ENCODE results near the gene SLC17A5. TPM values are rescaled to one million over a fixed set of nuclear protein-coding genes. Genes with fewer than 3 reads are reported as not detected.

The SLC17A5 gene
- total and polyA plus RNA-seq, 9 of the 15 experiments (the other 6 are each of a cell fraction or from before 2014, with no cell fraction given) = 1.3 to 7.2 (median 3.4) TPM

DNA sequence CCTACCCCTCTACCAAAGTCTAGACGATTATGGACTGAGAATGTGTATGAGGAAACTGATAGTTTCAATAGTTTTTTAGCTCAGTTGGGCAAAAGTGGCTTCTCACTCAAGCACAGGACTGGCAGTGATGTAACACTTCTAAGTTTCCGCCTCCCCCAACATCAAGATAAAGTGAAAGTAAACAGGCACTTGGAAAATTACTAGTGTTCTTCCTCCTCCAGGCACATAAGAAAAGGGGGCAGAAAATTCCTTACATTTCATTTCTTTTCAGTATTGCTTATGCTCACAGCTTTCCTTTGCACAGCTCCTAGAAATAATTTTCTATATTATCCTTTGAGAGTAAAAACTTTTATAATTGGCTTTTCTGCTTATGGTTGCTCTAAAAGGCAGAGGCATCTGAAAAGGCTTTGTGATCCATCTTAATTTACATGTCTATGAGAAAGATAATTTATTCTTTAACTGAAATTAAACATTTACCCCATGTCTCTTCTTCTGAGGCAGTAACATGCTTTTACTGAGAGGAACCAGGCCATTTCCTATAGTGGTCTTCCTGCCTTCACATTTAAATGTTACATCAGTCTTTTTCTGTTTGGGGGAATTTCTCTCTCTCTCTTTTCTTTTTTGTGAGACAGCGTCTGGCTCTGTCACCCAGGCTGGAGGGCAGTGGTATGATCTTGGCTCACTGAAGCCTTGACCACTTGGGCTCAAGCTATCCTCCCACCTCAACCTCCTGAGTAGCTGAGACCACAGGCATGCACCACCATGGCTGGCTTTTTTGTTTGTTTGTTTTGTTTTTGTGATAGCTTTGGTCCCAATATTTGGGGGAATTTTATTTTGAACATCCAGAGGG lies 68.0 kb downstream of the SLC17A5 start (continued):
- TF ChIP-seq, protein P1, sequence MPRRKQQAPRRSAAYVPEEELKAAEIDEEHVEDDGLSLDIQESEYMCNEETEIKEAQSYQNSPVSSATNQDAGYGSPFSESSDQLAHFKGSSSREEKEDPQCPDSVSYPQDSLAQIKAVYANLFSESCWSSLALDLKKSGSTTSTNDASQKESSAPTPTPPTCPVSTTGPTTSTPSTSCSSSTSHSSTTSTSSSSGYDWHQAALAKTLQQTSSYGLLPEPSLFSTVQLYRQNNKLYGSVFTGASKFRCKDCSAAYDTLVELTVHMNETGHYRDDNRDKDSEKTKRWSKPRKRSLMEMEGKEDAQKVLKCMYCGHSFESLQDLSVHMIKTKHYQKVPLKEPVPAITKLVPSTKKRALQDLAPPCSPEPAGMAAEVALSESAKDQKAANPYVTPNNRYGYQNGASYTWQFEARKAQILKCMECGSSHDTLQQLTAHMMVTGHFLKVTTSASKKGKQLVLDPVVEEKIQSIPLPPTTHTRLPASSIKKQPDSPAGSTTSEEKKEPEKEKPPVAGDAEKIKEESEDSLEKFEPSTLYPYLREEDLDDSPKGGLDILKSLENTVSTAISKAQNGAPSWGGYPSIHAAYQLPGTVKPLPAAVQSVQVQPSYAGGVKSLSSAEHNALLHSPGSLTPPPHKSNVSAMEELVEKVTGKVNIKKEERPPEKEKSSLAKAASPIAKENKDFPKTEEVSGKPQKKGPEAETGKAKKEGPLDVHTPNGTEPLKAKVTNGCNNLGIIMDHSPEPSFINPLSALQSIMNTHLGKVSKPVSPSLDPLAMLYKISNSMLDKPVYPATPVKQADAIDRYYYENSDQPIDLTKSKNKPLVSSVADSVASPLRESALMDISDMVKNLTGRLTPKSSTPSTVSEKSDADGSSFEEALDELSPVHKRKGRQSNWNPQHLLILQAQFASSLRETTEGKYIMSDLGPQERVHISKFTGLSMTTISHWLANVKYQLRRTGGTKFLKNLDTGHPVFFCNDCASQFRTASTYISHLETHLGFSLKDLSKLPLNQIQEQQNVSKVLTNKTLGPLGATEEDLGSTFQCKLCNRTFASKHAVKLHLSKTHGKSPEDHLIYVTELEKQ (CRISPR knock-in tag; IDR thresholded peaks at IDR 0.05) = no peak
- TF ChIP-seq, protein P2, sequence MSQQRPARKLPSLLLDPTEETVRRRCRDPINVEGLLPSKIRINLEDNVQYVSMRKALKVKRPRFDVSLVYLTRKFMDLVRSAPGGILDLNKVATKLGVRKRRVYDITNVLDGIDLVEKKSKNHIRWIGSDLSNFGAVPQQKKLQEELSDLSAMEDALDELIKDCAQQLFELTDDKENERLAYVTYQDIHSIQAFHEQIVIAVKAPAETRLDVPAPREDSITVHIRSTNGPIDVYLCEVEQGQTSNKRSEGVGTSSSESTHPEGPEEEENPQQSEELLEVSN (IDR thresholded peaks at IDR 0.05; ENCODE audit: borderline replicate concordance in 1 of 2, extremely low read depth in 1 of 2, insufficient read depth in 1 of 2, insufficient read length in 1 of 2, low read depth in 1 of 2, low read length in 1 of 2, poor library complexity in 1 of 2, severe bottlenecking in 1 of 2) = no peak
- no peak for TF ChIP-seq BACH1 (tag; IDR thresholded peaks at IDR 0.05)
- TF ChIP-seq TEAD4 (IDR thresholded peaks at IDR 0.05; ENCODE audit: low read length) = no peak; the same call in 1 of the 2 replicates
- no peak for TF ChIP-seq TEAD4 (CRISPR knock-in tag; IDR thresholded peaks at IDR 0.05; ENCODE audit: borderline replicate concordance)
- TF ChIP-seq, protein P3, sequence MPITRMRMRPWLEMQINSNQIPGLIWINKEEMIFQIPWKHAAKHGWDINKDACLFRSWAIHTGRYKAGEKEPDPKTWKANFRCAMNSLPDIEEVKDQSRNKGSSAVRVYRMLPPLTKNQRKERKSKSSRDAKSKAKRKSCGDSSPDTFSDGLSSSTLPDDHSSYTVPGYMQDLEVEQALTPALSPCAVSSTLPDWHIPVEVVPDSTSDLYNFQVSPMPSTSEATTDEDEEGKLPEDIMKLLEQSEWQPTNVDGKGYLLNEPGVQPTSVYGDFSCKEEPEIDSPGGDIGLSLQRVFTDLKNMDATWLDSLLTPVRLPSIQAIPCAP (CRISPR knock-in tag; IDR thresholded peaks at IDR 0.05; ENCODE audit: borderline replicate concordance) = no peak
- no peak; the same call in 1 of the 2 replicates for TF ChIP-seq ZNF644 (tag; IDR thresholded peaks at IDR 0.05; ENCODE audit: low read depth)
- 0 out of 2 replicates have a peak, but pooled peaks have one; percentile 28 for TF ChIP-seq LCOR (CRISPR knock-in tag; IDR thresholded peaks at IDR 0.05)
- no peak for TF ChIP-seq ZNF668 (CRISPR knock-in tag; IDR thresholded peaks at IDR 0.05)
- no peak for TF ChIP-seq ZNF143 (CRISPR knock-in tag; IDR thresholded peaks at IDR 0.05)
- TF ChIP-seq NFYB (IDR thresholded peaks at IDR 0.05; ENCODE audit: extremely low read depth, insufficient read length) = no peak
- peak; percentile 42; the same call in 1 of the 2 replicates for TF ChIP-seq POLR2G (IDR thresholded peaks at IDR 0.05; ENCODE audit: low read depth, low read length)
- 0 out of 2 replicates have a peak, but pooled peaks have one; percentile 0 for TF ChIP-seq GATAD2A (IDR thresholded peaks at IDR 0.05)
- no peak for TF ChIP-seq ZBTB1 (CRISPR knock-in tag; IDR thresholded peaks at IDR 0.05; ENCODE audit: borderline replicate concordance, low read depth)

Data from K562 (cell line).